ENCODE results near the gene SYT2. TPM values are rescaled to one million over a fixed set of nuclear protein-coding genes. Genes with fewer than 3 reads are reported as not detected.
A peak's percentile ranks its signal among the peaks of the same experiment; 100 is the strongest.
"Not testable (repeated sequence)": the region's sequence is repeated elsewhere in the genome, so short reads cannot be mapped to it uniquely, and the experiment has no call there.

SYT2 gene
- total and polyA plus RNA-seq, 10 of the 15 experiments (the other 5 are each of a cell fraction or from before 2014, with no cell fraction given) = not detected

GRCh38 chr1:202550088-202550487 lies 160.2 kb downstream of the SYT2 start:
- H3K4me3 ChIP-seq; POLR2A ChIA-PET; H3K36me3 ChIP-seq (ENCODE audit: control insufficient read depth in 2 of 2, insufficient read depth in 2 of 2, low read length in 1 of 2); H3K4me1 ChIP-seq (ENCODE audit: control insufficient read depth, insufficient read depth, low read length); H3K27ac ChIP-seq (ENCODE audit: control insufficient read depth, insufficient read depth); in situ Hi-C loops (cut with MboI); BruUV-seq (replicated peaks); ATAC-seq; H3K9me3 ChIP-seq (replicated peaks; ENCODE audit: control insufficient read depth, insufficient read depth, low read length); H3K27me3 ChIP-seq (replicated peaks in 1 of 2; ENCODE audit: control insufficient read depth in 2 of 2, insufficient read depth in 2 of 2, low read length in 1 of 2); RAD21 ChIA-PET (ENCODE audit: unreplicated experiment); H3K9ac ChIP-seq (ENCODE audit: control insufficient read depth, insufficient read depth, low read length); intact Hi-C loops (cut with micrococcal nuclease; ENCODE audit: unreplicated experiment); DNase-seq (ENCODE audit: low read depth, low spot score); H4K20me1 ChIP-seq (ENCODE audit: control insufficient read depth, insufficient read depth); H2AFZ ChIP-seq (ENCODE audit: control insufficient read depth, low read depth, low read length); FAIRE-seq; H3K79me2 ChIP-seq (ENCODE audit: control insufficient read depth, insufficient read depth, low read length); SMC1A ChIA-PET (ENCODE audit: uncharacterized antibody, unreplicated experiment); H3K4me2 ChIP-seq (ENCODE audit: control insufficient read depth, insufficient read depth): not testable (repeated sequence)
- WGBS (ENCODE audit: insufficient coverage, insufficient replicate concordance, low lambda C conversion rate, missing lambda C conversion rate) = 100% methylated on average over 1 of the region's 1 CpG
- CTCF ChIA-PET = interaction anchor here (1.4 to 1.6 kb wide), 2 partner anchors 12 to 29 kb away, joined by 3 to 4 read pairs; no protein-coding TSS in a partner anchor

- Histone ChIP-seq H3K27ac (ENCODE audit: control insufficient read depth, insufficient read depth) (no peak overlapping the region), H3K4me2 (ENCODE audit: control insufficient read depth, insufficient read depth) (no peak overlapping the region; the same call in 1 of the 2 replicates), H3K36me3 (ENCODE audit: control insufficient read depth in 2 of 2, insufficient read depth in 2 of 2, low read length in 1 of 2) (no peaks in the 10 kb centered on the region), H3K27me3 (replicated peaks in 1 of 2; ENCODE audit: control insufficient read depth in 2 of 2, insufficient read depth in 2 of 2, low read length in 1 of 2) (no peaks in the 10 kb centered on the region), H3K4me1 (ENCODE audit: control insufficient read depth, insufficient read depth, low read length) (peaks cover 7% of the 10 kb centered on the region; the same call in 1 of the 2 replicates), H3K9me3 (replicated peaks; ENCODE audit: control insufficient read depth, insufficient read depth, low read length) (no peaks in the 10 kb centered on the region), H4K20me1 (ENCODE audit: control insufficient read depth, insufficient read depth) (no peaks in the 10 kb centered on the region), H3K9ac (ENCODE audit: control insufficient read depth, insufficient read depth, low read length) (no peak overlapping the region), H3K4me3 (no peak overlapping the region), H3K79me2 (ENCODE audit: control insufficient read depth, insufficient read depth, low read length) (no peaks in the 10 kb centered on the region), H2AFZ (ENCODE audit: control insufficient read depth, low read depth, low read length) (no peak overlapping the region)
- in situ Hi-C loops (cut with MboI) (no loop called here), intact Hi-C loops (cut with micrococcal nuclease; ENCODE audit: unreplicated experiment) (loop anchor here (2.0 kb wide), 1 partner anchor 18 kb away; no protein-coding TSS in a partner anchor)
- SMC1A ChIA-PET (ENCODE audit: uncharacterized antibody, unreplicated experiment) = interaction anchor here (0.7 to 1.6 kb wide), 8 partner anchors 12 to 173 kb away, joined by 3 to 14 read pairs (median 5); no protein-coding TSS in a partner anchor
- no TSS peak for BruUV-seq (replicated peaks)
- DNase-seq (ENCODE audit: low read depth, low spot score) (no peak), ATAC-seq (peak; percentile 80), FAIRE-seq (no peak)
- RAD21 ChIA-PET (ENCODE audit: unreplicated experiment) = interaction anchor here (0.8 to 2.4 kb wide), 3 partner anchors 15 to 19 kb away, joined by 3 to 8 read pairs (median 5); no protein-coding TSS in a partner anchor
- CTCF ChIA-PET = interaction anchor here (0.6 to 1.9 kb wide), 6 partner anchors 15 to 39 kb away, joined by 3 to 14 read pairs (median 5); no protein-coding TSS in a partner anchor
- POLR2A ChIA-PET = interaction anchor here (0.6 to 2.1 kb wide), 4 partner anchors 9 to 18 kb away, joined by 3 to 6 read pairs (median 4); no protein-coding TSS in a partner anchor
- TF ChIP-seq DPF2 (IDR thresholded peaks at IDR 0.05) = peak; percentile 63; the same call in 1 of the 2 replicates
- no peak for TF ChIP-seq EP300 (IDR thresholded peaks at IDR 0.05; ENCODE audit: borderline replicate concordance in 1 of 2, control insufficient read depth in 1 of 2, low read depth in 2 of 2, low read length in 2 of 2)
- TF ChIP-seq RCOR1 (conservative IDR thresholded peaks at IDR 0.05; ENCODE audit: low read depth, low read length) = no peak
- no peak for TF ChIP-seq KDM1A (IDR thresholded peaks at IDR 0.05; ENCODE audit: borderline replicate concordance)
- no peak for TF ChIP-seq CBX3 (IDR thresholded peaks at IDR 0.05; ENCODE audit: borderline replicate concordance, low read depth)
- peak; percentile 35; the same call in 1 of the 2 replicates for TF ChIP-seq NR2F1 (conservative IDR thresholded peaks at IDR 0.05)
- no peak for TF ChIP-seq USF2 (IDR thresholded peaks at IDR 0.05; ENCODE audit: borderline replicate concordance, low read depth, low read length)
- 0 out of 4 replicates have a peak, but pooled peaks of 1 of the 2 experiments have one; percentile 6 for TF ChIP-seq IKZF2 (IDR thresholded peaks at IDR 0.05)
- no peak for TF ChIP-seq PBX3 (IDR thresholded peaks at IDR 0.05; ENCODE audit: insufficient replicate concordance, low read depth, low read length)
- no peak for TF ChIP-seq ZZZ3 (IDR thresholded peaks at IDR 0.05; ENCODE audit: control insufficient read depth, insufficient read length, low read depth)
- TF ChIP-seq PAX5 (IDR thresholded peaks at IDR 0.05; ENCODE audit: borderline replicate concordance, low read depth, low read length) = no peak
- peak; percentile 7; the same call in 1 of the 2 replicates for TF ChIP-seq MTA2 (IDR thresholded peaks at IDR 0.05; ENCODE audit: low read depth)
- TF ChIP-seq CHD2 (IDR thresholded peaks at IDR 0.05; ENCODE audit: borderline replicate concordance, low read depth, low read length) = no peak
- 0 out of 2 replicates have a peak, but pooled peaks have one; percentile 21 for TF ChIP-seq SMARCA5 (IDR thresholded peaks at IDR 0.05)
- no peak for TF ChIP-seq JUNB (IDR thresholded peaks at IDR 0.05)
- TF ChIP-seq BMI1 (IDR thresholded peaks at IDR 0.05; ENCODE audit: borderline replicate concordance) = no peak
- TF ChIP-seq TCF3 (IDR thresholded peaks at IDR 0.05; ENCODE audit: borderline replicate concordance, insufficient read depth, low read depth, low read length) = no peak
These were observed 163.0 kb downstream of the SYT2 start for GRCh38 chr1:202547215-202547614.
